ENCODE results near the gene KANK4.
"Not testable (repeated sequence)": the region's sequence is repeated elsewhere in the genome, so short reads cannot be mapped to it uniquely, and the experiment has no call there.

KANK4 gene

GRCh38 chr1:62228883-62229187 is 90.4 kb downstream of the KANK4 start:
- no peak for DNase-seq
- in situ Hi-C loops (cut with HindIII; ENCODE audit: low pct_ligation_motif_present, low pct_unique_long_range_greater_than_20kb, low sequenced_read_pairs), result no loop called here

DNA sequence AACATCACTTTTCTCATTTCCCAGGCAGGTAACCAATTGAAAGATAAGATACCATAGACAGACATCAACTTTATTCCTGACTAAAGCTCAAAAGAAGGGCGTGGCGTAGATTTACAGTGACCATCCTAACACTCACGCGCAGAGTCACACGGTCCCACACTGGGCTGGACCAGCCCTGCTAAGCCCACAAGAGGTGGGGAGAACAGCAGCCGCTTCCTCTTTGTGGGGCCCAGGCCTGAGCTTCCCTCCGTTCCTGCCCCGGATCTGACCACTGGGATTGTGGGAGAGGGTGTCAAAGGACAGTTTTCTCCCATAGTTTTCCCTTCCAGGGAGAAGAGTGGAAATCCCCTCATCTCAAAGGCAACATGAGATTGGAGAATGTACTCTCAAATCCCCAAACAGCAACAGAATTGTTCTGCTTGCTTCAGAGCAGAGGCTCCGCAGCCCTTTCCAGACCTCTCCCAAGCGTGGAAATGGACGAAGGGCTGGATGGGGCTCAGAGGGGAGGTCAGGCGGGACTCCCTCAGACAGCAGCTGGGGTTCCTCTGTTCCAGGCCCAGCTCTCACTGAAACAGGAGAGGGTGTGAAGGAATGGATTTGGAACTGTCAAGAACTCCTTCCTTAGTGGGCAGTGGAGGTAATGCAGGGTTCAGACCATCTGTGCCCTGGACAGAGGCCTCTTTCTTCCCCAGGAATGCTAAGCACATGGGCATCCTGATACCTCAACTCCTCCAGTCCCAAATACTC is 90.9 kb downstream of the KANK4 start:
- in situ Hi-C loops (cut with HindIII; ENCODE audit: low pct_ligation_motif_present, low pct_unique_long_range_greater_than_20kb, low sequenced_read_pairs), result no loop called here
- DNase-seq, result no peak

GRCh38 chr1:62227496-62227895 is 91.7 kb downstream of the KANK4 start:
- no peak for DNase-seq
- in situ Hi-C loops (cut with HindIII; ENCODE audit: low pct_ligation_motif_present, low pct_unique_long_range_greater_than_20kb, low sequenced_read_pairs), result no loop called here

- in situ Hi-C loops (cut with HindIII; ENCODE audit: low pct_ligation_motif_present, low pct_unique_long_range_greater_than_20kb, low sequenced_read_pairs), result no loop called here
- no peak for DNase-seq
These were observed 95.1 kb downstream of the KANK4 start for GRCh38 chr1:62224182-62224581.

GRCh38 chr1:62222321-62222720 is 96.9 kb downstream of the KANK4 start:
- in situ Hi-C loops (cut with HindIII; ENCODE audit: low pct_ligation_motif_present, low pct_unique_long_range_greater_than_20kb, low sequenced_read_pairs), result no loop called here
- no peak for DNase-seq

DNA sequence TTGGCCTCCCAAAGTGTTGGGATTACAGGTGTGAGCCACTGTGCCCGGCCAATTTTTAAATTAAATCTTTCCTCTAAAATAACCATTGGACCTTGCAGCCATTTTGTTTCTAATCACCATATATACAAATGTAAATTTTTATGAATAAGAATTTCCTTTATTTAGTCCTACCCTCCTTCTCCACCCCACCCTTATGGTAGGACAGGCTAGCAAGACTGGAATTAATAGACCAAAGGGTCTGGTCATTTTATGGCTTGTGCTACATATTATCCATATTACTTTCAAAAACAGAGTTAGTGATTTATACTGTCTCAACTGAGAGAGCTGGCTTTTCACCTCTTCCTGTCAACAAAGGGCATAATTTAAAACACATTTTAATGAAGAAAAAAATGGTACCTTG is 98.1 kb downstream of the KANK4 start:
- in situ Hi-C loops (cut with HindIII; ENCODE audit: low pct_ligation_motif_present, low pct_unique_long_range_greater_than_20kb, low sequenced_read_pairs), result no loop called here
- DNase-seq, result no peak

- DNase-seq; in situ Hi-C loops (cut with HindIII; ENCODE audit: low pct_ligation_motif_present, low pct_unique_long_range_greater_than_20kb, low sequenced_read_pairs): not testable (repeated sequence)
These were observed 98.8 kb downstream of the KANK4 start for GRCh38 chr1:62220456-62220855.

GRCh38 chr1:62218604-62219003 is 100.6 kb downstream of the KANK4 start:
- in situ Hi-C loops (cut with HindIII; ENCODE audit: low pct_ligation_motif_present, low pct_unique_long_range_greater_than_20kb, low sequenced_read_pairs), result no loop called here
- DNase-seq, result no peak

- no peak for DNase-seq
- in situ Hi-C loops (cut with HindIII; ENCODE audit: low pct_ligation_motif_present, low pct_unique_long_range_greater_than_20kb, low sequenced_read_pairs), result no loop called here
These were observed 105.9 kb downstream of the KANK4 start for GRCh38 chr1:62213075-62213914.

DNA sequence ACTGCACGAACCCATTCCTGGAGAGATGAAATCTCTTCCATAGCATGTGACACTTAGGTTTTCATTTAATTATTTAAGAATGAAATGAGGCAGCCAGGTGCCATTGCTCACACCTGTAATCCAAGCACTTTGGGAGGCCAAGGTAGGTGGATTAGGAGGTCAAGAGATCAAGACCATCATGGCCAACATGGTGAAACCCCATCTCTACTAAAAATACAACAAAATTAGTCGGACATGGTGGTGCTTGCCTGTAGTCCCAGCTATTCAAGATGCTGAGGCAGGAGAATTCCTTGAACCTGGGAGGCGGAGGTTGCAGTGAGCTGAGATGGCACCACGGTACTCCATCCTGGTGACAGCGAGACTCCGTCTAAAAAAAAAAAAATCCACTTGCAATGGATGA is 106.8 kb downstream of the KANK4 start:
- in situ Hi-C loops (cut with HindIII; ENCODE audit: low pct_ligation_motif_present, low pct_unique_long_range_greater_than_20kb, low sequenced_read_pairs), result no loop called here
- no peak for DNase-seq

DNA sequence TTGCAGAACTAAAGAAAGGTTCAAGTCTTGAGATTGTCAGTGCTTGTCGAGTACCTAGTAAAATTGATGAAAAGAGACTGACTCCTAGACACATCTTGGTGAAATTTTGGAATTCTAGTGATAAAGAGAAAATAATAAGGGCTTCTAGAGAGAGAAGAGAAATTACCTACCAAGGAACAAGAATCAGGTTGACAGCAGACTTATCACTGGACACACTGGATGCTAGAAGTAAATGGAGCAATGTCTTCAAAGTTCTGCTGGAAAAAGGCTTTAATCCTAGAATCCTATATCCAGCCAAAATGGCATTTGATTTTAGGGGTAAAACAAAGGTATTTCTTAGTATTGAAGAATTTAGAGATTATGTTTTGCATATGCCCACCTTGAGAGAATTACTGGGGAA is 108.3 kb downstream of the KANK4 start:
- in situ Hi-C loops (cut with HindIII; ENCODE audit: low pct_ligation_motif_present, low pct_unique_long_range_greater_than_20kb, low sequenced_read_pairs), result no loop called here
- DNase-seq, result no peak

- no peak for DNase-seq
- in situ Hi-C loops (cut with HindIII; ENCODE audit: low pct_ligation_motif_present, low pct_unique_long_range_greater_than_20kb, low sequenced_read_pairs), result no loop called here
These were observed 109.2 kb downstream of the KANK4 start for GRCh38 chr1:62209931-62210595.

- DNase-seq, result no peak
- in situ Hi-C loops (cut with HindIII; ENCODE audit: low pct_ligation_motif_present, low pct_unique_long_range_greater_than_20kb, low sequenced_read_pairs), result no loop called here
These were observed 110.3 kb downstream of the KANK4 start for GRCh38 chr1:62208970-62209369.

- no peak for DNase-seq
- in situ Hi-C loops (cut with HindIII; ENCODE audit: low pct_ligation_motif_present, low pct_unique_long_range_greater_than_20kb, low sequenced_read_pairs), result no loop called here
These were observed 111.1 kb downstream of the KANK4 start for GRCh38 chr1:62208087-62208486.

- in situ Hi-C loops (cut with HindIII; ENCODE audit: low pct_ligation_motif_present, low pct_unique_long_range_greater_than_20kb, low sequenced_read_pairs), result no loop called here
- DNase-seq, result no peak
These were observed 112.0 kb downstream of the KANK4 start for GRCh38 chr1:62207187-62207586.

DNA sequence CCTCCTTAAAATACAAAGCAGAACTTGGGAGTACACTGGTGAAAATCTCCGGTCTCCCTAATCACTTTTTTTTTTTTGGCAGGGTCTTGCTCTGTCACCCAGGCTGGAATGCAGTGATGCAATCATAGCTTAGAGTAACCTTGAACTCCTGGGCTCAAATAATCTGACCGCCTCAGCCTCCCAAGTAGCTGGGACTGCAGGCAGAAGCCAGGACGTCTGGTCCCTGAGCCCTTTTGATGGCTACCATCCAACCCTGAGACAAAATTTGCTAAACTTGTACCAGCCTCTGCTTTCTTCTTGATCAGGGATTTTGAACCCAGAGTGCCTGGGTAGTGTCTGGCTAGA is 120.5 kb downstream of the KANK4 start:
- no peak for DNase-seq
- in situ Hi-C loops (cut with HindIII; ENCODE audit: low pct_ligation_motif_present, low pct_unique_long_range_greater_than_20kb, low sequenced_read_pairs), result no loop called here

GRCh38 chr1:62198069-62198780 is 121.0 kb downstream of the KANK4 start:
- in situ Hi-C loops (cut with HindIII; ENCODE audit: low pct_ligation_motif_present, low pct_unique_long_range_greater_than_20kb, low sequenced_read_pairs), result no loop called here
- DNase-seq, result no peak

- in situ Hi-C loops (cut with HindIII; ENCODE audit: low pct_ligation_motif_present, low pct_unique_long_range_greater_than_20kb, low sequenced_read_pairs), result no loop called here
- DNase-seq, result no peak
These were observed 123.0 kb downstream of the KANK4 start for GRCh38 chr1:62196086-62196690.

Data from ACHN (cell line).